Measurements from ENCODE around the gene MRM2. TPM values are rescaled to one million over a fixed set of nuclear protein-coding genes. Genes with fewer than 3 reads are reported as not detected.

The MRM2 gene
- total RNA-seq, 1 experiment from 2014 or later = 38.9 TPM

GRCh38 chr7:2218444-2218785, 23.6 kb downstream of the MRM2 start:
- ATAC-seq (no peak), DNase-seq (ENCODE audit: low spot score) (no peak)
- Mint-ChIP-seq H3K9me3 (no peaks in the 10 kb centered on the region), H3K4me1 (no peaks in the 10 kb centered on the region), H3K27me3 (ENCODE audit: low read depth) (no peaks in the 10 kb centered on the region), H3K36me3 (peaks cover 69% of the 10 kb centered on the region), H3K4me3 (no peak overlapping the region), H3K27ac (no peak overlapping the region)
- CTCF ChIA-PET = no interaction called here
- POLR2A ChIA-PET = no interaction called here
- TF ChIP-seq PREB (CRISPR knock-in tag; IDR thresholded peaks at IDR 0.05; ENCODE audit: borderline replicate concordance) (no peak), ZNF263 (CRISPR knock-in tag; IDR thresholded peaks at IDR 0.05; ENCODE audit: low read depth) (no peak), KAT7 (CRISPR knock-in tag; IDR thresholded peaks at IDR 0.05; ENCODE audit: borderline replicate concordance) (no peak), USF1 (CRISPR knock-in tag; IDR thresholded peaks at IDR 0.05) (no peak), ZNF416 (CRISPR knock-in tag; IDR thresholded peaks at IDR 0.05) (no peak)

GRCh38 chr7:2217716-2218443, 24.1 kb downstream of the MRM2 start:
- H3K27me3 Mint-ChIP-seq (ENCODE audit: low read depth) = no peaks in the 10 kb centered on the region

More at GRCh38 chr7:2217716-2218443, 24.1 kb downstream of the MRM2 start:
- TF ChIP-seq CREB1 (CRISPR knock-in tag; IDR thresholded peaks at IDR 0.05) (no peak), RELA (CRISPR knock-in tag; IDR thresholded peaks at IDR 0.05; ENCODE audit: borderline replicate concordance) (no peak), GABPB1 (CRISPR knock-in tag; IDR thresholded peaks at IDR 0.05) (no peak), NFATC4 (CRISPR knock-in tag; IDR thresholded peaks at IDR 0.05) (no peak), PRDM15 (CRISPR knock-in tag; IDR thresholded peaks at IDR 0.05) (no peak), ATF1 (CRISPR knock-in tag; IDR thresholded peaks at IDR 0.05) (no peak), MYBL2 (CRISPR knock-in tag; IDR thresholded peaks at IDR 0.05) (no peak), ATF6 (CRISPR knock-in tag; IDR thresholded peaks at IDR 0.05) (no peak), MXD4 (CRISPR knock-in tag; IDR thresholded peaks at IDR 0.05; ENCODE audit: borderline replicate concordance) (no peak)
- Mint-ChIP-seq H3K4me1 (no peaks in the 10 kb centered on the region), H3K4me3 (no peak overlapping the region), H3K9me3 (peaks cover under 1% of the 10 kb centered on the region), H3K27ac (no peak overlapping the region), H3K36me3 (peaks cover 74% of the 10 kb centered on the region)
- ChIA-PET CTCF (interaction anchor here (0.6 kb wide), 1 partner anchor 31 kb away, joined by 3 read pairs; no protein-coding TSS in a partner anchor), POLR2A (no interaction called here)
- DNase-seq (ENCODE audit: low spot score) (no peak), ATAC-seq (no peak)

All from WTC11 (cell line).